H1 (cell line): ENCODE data around the gene GSTCD. TPM values are rescaled to one million over a fixed set of nuclear protein-coding genes. Genes with fewer than 3 reads are reported as not detected.
"Not testable (repeated sequence)": the region's sequence is repeated elsewhere in the genome, so short reads cannot be mapped to it uniquely, and the experiment has no call there.

Experiments used
- CTCF ChIA-PET: fragments of 300-600 bp; sonication (Branson Sonifier 250); formaldehyde crosslinking; loops from one replicate; lab custom pipeline; 2021; ENCODE audit not compliant: partially characterized antibody; lab: Charles Lee
- POLR2A ChIA-PET: fragments of 300-600 bp; sonication (Branson Sonifier 250); formaldehyde crosslinking; loops from one replicate; lab custom pipeline; 2021; ENCODE audit warnings: inconsistent platforms; ENCODE audit not compliant: partially characterized antibody; lab: Charles Lee
- DNase-seq, 2 experiments: peaks; one replicate each; pipeline versions ENCODE4 v3.0.0 to v3.0.0-alpha.2; 2010 to 2022; ENCODE audit warnings: low spot score in 2 of 2, low read depth in 1 of 2, mixed read lengths in 1 of 2
- FAIRE-seq: peaks from 2 replicates; lab custom pipeline; 2011; peaks lifted over from hg19 to GRCh38; lab: Jason Lieb, UNC
- H2AFZ ChIP-seq: 2 replicates; pipeline ENCODE4 v1.8.1; 2012; ENCODE audit warnings: low read length, inconsistent platforms
- H2AK5ac ChIP-seq: 2 replicates; pipeline ENCODE4 v1.6.1; 2013; ENCODE audit warnings: low read depth, low read length
- H2BK120ac ChIP-seq: replicated peaks from 2 replicates; pipeline ENCODE3; 2013; ENCODE audit warnings: low read depth, low read length, inconsistent platforms
- H2BK12ac ChIP-seq: 2 replicates; pipeline ENCODE4 v1.6.1; 2013; ENCODE audit warnings: low read depth, low read length
- H2BK15ac ChIP-seq: 2 replicates; pipeline ENCODE4 v1.6.1; 2013; ENCODE audit warnings: low read length
- H2BK20ac ChIP-seq: 2 replicates; pipeline ENCODE4 v1.6.1; 2013; ENCODE audit warnings: low read length
- H2BK5ac ChIP-seq: 2 replicates; pipeline ENCODE4 v1.6.1; 2013; ENCODE audit warnings: low read depth, low read length
- H3K14ac ChIP-seq: 2 replicates; pipeline ENCODE4 v1.6.1; 2013; ENCODE audit warnings: inconsistent platforms; ENCODE audit not compliant: insufficient read length
- H3K18ac ChIP-seq: 2 replicates; pipeline ENCODE4 v1.6.1; 2013; ENCODE audit warnings: low read length; ENCODE audit errors: extremely low read depth
- H3K23ac ChIP-seq: 2 replicates; pipeline ENCODE4 v1.6.1; 2013; ENCODE audit warnings: inconsistent platforms; ENCODE audit not compliant: insufficient read length
- H3K23me2 ChIP-seq: 2 replicates; pipeline ENCODE4 v1.6.1; 2013; ENCODE audit warnings: low read depth, low read length
- H3K27ac ChIP-seq: 2 replicates; pipeline ENCODE4 v1.6.1; 2011; ENCODE audit warnings: low read depth, low read length, inconsistent platforms
- H3K27me3 ChIP-seq, 4 experiments: replicated peaks in 1 of 4; 1 replicate in 1 of 4; 2 replicates in 3 of 4; pipeline versions ENCODE4 v1.6.1 to v1.8.1; 2011 to 2013; ENCODE audit warnings: low read length in 3 of 4, mild to moderate bottlenecking in 3 of 4, inconsistent platforms in 2 of 4, mixed read lengths in 2 of 4, moderate library complexity in 1 of 4; ENCODE audit not compliant: control insufficient read depth in 3 of 4, insufficient read depth in 3 of 4; ENCODE audit errors: extremely low read depth in 1 of 4
- H3K36me3 ChIP-seq, 4 experiments: 2 replicates each; pipeline versions ENCODE4 v1.6.1 to v1.8.1; 2011 to 2013; ENCODE audit warnings: mild to moderate bottlenecking in 4 of 4, low read length in 3 of 4, moderate library complexity in 2 of 4, control low read depth in 1 of 4, inconsistent platforms in 1 of 4; ENCODE audit not compliant: insufficient read depth in 4 of 4, control insufficient read depth in 2 of 4
- H3K4ac ChIP-seq: replicated peaks from 2 replicates; pipeline ENCODE3; 2013; ENCODE audit warnings: low read length, low read depth, mixed read lengths, inconsistent platforms; ENCODE audit not compliant: insufficient read length
- H3K4me1 ChIP-seq, 4 experiments: replicated peaks in 1 of 4; 1 replicate in 1 of 4; 2 replicates in 3 of 4; pipeline versions ENCODE4 v1.6.1 to v1.8.1; 2011 to 2013; ENCODE audit warnings: low read length in 3 of 4, inconsistent platforms in 2 of 4, mixed read lengths in 1 of 4; ENCODE audit not compliant: insufficient read depth in 4 of 4, control insufficient read depth in 3 of 4
- H3K4me2 ChIP-seq, 2 experiments: 2 replicates each; pipeline versions ENCODE4 v1.6.1 to v1.8.1; 2011 to 2013; ENCODE audit warnings: low read depth in 2 of 2, low read length in 2 of 2, control low read depth in 1 of 2, inconsistent platforms in 1 of 2, mild to moderate bottlenecking in 1 of 2; ENCODE audit not compliant: insufficient read depth in 1 of 2
- H3K4me3 ChIP-seq, 4 experiments: fragments of 200-600, 300-600 bp in 1 of 4; sonication (generic), shearing (Covaris generic), sonication (Bioruptor Twin) in 1 of 4; 2 replicates each; pipeline versions ENCODE4 v1.5.1 to v1.8.1; 2011 to 2016; ENCODE audit warnings: low read length in 4 of 4, low read depth in 3 of 4, control low read depth in 2 of 4, inconsistent platforms in 2 of 4, mild to moderate bottlenecking in 2 of 4, mixed read lengths in 1 of 4, moderate library complexity in 1 of 4; ENCODE audit not compliant: insufficient read depth in 2 of 4; ENCODE audit errors: extremely low read depth in 1 of 4
- H3K56ac ChIP-seq: replicated peaks from 2 replicates; pipeline ENCODE3; 2013; ENCODE audit warnings: low read depth, mild to moderate bottlenecking, mixed read lengths, low read length, inconsistent platforms; ENCODE audit not compliant: insufficient read length
- H3K79me1 ChIP-seq: 2 replicates; pipeline ENCODE4 v1.6.1; 2013; ENCODE audit warnings: low read depth, low read length, control low read depth
- H3K79me2 ChIP-seq, 2 experiments: 2 replicates each; pipeline versions ENCODE4 v1.6.1 to v1.8.1; 2012 to 2013; ENCODE audit warnings: low read length in 2 of 2, mild to moderate bottlenecking in 2 of 2, inconsistent platforms in 1 of 2; ENCODE audit not compliant: insufficient read depth in 2 of 2, control insufficient read depth in 1 of 2
- H3K9ac ChIP-seq, 4 experiments: replicated peaks in 1 of 4; 1 replicate in 1 of 4; 2 replicates in 3 of 4; pipeline versions ENCODE4 v1.6.1 to v1.8.1; 2011 to 2013; ENCODE audit warnings: low read depth in 3 of 4, low read length in 3 of 4, control low read depth in 2 of 4, mild to moderate bottlenecking in 2 of 4, moderate library complexity in 2 of 4, inconsistent platforms in 1 of 4; ENCODE audit errors: extremely low read depth in 1 of 4
- H3K9me3 ChIP-seq, 2 experiments: 2 replicates each; pipeline versions ENCODE4 v1.6.1 to v1.8.1; 2012 to 2013; ENCODE audit warnings: mild to moderate bottlenecking in 2 of 2, moderate library complexity in 2 of 2, control low read depth in 1 of 2, inconsistent platforms in 1 of 2, low read depth in 1 of 2, low read length in 1 of 2, mixed read lengths in 1 of 2; ENCODE audit not compliant: insufficient read depth in 2 of 2
- H4K20me1 ChIP-seq, 2 experiments: replicated peaks in 1 of 2; 2 replicates each; pipeline versions ENCODE3 to v1.8.1; 2011 to 2013; ENCODE audit warnings: inconsistent platforms in 2 of 2, low read length in 2 of 2, mild to moderate bottlenecking in 1 of 2; ENCODE audit not compliant: insufficient read depth in 2 of 2, control insufficient read depth in 1 of 2
- H4K5ac ChIP-seq: 2 replicates; pipeline ENCODE4 v1.6.1; 2013; ENCODE audit warnings: low read length, low read depth, mixed read lengths, inconsistent platforms; ENCODE audit not compliant: insufficient read length
- H4K8ac ChIP-seq: 2 replicates; pipeline ENCODE4 v1.8.0; 2013; ENCODE audit warnings: mild to moderate bottlenecking, moderate library complexity, low read length, inconsistent platforms; ENCODE audit not compliant: insufficient read depth; ENCODE audit errors: extremely low read depth
- H4K91ac ChIP-seq: replicated peaks from 2 replicates; pipeline ENCODE3; 2013; ENCODE audit warnings: low read length, mixed read lengths, inconsistent platforms; ENCODE audit not compliant: insufficient read length
- polyA plus RNA-seq, 7 experiments: library from polyadenylated mRNA; depleted of rRNA in 3 of 7; stranded (reverse) in 5 of 7; unstranded in 2 of 7; fragments of >200 nt in 5 of 7; fragments of 200-250 nt in 2 of 7; gene quantifications; 1 replicate in 5 of 7; 2 replicates in 1 of 7; 4 replicates in 1 of 7; pipeline versions ENCODE4 v1.2.1 to v1.2.3, GENCODE V29; 2011 to 2013; ENCODE audit warnings: missing spikeins in 2 of 7, mixed read lengths in 2 of 7
- total RNA-seq: library from RNA; stranded (reverse); fragmentation: NEBNext Ultra II Directional; extraction: Animal tissue kit (Norgen Biotek cat#: 25700); gene quantifications from 2 replicates; pipeline ENCODE4 v1.2.1, GENCODE V29; 2021

GSTCD gene
- total and polyA plus RNA-seq, 2 of the 8 experiments (the other 6 are each of a cell fraction or from before 2014, with no cell fraction given): 8.5 to 24.6 TPM

DNA sequence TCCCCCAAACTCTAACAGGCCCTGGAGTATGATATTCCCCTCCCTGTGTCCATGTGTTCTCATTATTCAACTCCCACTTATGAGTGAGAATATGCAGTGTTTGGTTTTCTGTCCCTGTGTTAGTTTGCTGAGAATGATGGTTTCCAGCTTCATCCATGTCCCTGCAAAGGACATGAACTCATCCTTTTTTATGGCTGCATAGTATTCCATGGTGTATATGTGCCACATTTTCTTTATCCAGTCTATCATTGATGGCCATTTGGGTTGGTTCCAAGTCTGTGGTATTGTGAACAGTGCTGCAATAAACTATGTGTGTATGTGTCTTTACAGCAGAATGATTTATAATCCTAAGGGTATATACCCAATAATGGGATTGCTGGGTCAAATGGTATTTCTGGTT lies 61.9 kb downstream of the GSTCD start:
- H3K79me2 ChIP-seq, H3K4me3 ChIP-seq, DNase-seq, CTCF ChIA-PET, H4K5ac ChIP-seq, H3K23ac ChIP-seq, H2BK15ac ChIP-seq, H3K4me1 ChIP-seq, H4K8ac ChIP-seq, H2BK5ac ChIP-seq, H3K27me3 ChIP-seq, H3K27ac ChIP-seq, H2BK12ac ChIP-seq, H4K20me1 ChIP-seq, POLR2A ChIA-PET, H3K36me3 ChIP-seq, H3K18ac ChIP-seq, H3K9ac ChIP-seq, H2AFZ ChIP-seq, H3K4ac ChIP-seq, H4K91ac ChIP-seq, H2BK120ac ChIP-seq, FAIRE-seq, H3K23me2 ChIP-seq, H2BK20ac ChIP-seq, H3K9me3 ChIP-seq, H3K56ac ChIP-seq, H3K14ac ChIP-seq, H3K4me2 ChIP-seq, H2AK5ac ChIP-seq, H3K79me1 ChIP-seq: not testable (repeated sequence)

DNA sequence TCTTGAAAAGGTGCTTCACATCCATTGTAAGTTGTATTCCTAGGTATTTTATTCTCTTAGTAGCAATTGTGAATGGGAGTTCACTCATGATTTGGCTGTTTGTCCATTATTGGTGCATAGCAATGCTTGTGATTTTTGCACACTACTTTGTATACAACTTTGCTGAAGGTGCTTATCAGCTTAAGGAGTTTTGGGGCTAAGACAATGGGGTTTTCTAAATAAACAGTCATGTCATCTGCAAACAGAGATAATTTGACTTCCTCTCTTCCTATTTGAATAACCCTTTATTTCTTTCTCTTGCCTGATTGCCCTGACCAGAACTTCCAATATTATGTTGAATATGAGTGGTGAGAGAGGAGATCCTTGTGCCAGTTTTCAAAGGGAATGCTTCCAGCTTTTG lies 63.5 kb downstream of the GSTCD start:
- H3K36me3 ChIP-seq, H2BK20ac ChIP-seq, H2BK5ac ChIP-seq, H2AFZ ChIP-seq, H2AK5ac ChIP-seq, DNase-seq, H3K9ac ChIP-seq, H3K79me1 ChIP-seq, H2BK12ac ChIP-seq, H2BK15ac ChIP-seq, H3K4me1 ChIP-seq, H3K4ac ChIP-seq, H3K23me2 ChIP-seq, H3K4me3 ChIP-seq, H3K56ac ChIP-seq, FAIRE-seq, H3K27ac ChIP-seq, H3K9me3 ChIP-seq, H2BK120ac ChIP-seq, H3K27me3 ChIP-seq, H3K14ac ChIP-seq, H3K18ac ChIP-seq, H3K23ac ChIP-seq, POLR2A ChIA-PET, H3K4me2 ChIP-seq, CTCF ChIA-PET, H4K20me1 ChIP-seq, H3K79me2 ChIP-seq, H4K91ac ChIP-seq, H4K5ac ChIP-seq, H4K8ac ChIP-seq: not testable (repeated sequence)
